Cerebellar cortex (tissue), 1 donor: ENCODE measurements around the gene BFSP1.

Experiments used
- DNase-seq: peaks from one replicate; pipeline ENCODE4 v3.0.0-alpha.2; 2015; ENCODE audit warnings: low spot score

BFSP1 gene

DNA sequence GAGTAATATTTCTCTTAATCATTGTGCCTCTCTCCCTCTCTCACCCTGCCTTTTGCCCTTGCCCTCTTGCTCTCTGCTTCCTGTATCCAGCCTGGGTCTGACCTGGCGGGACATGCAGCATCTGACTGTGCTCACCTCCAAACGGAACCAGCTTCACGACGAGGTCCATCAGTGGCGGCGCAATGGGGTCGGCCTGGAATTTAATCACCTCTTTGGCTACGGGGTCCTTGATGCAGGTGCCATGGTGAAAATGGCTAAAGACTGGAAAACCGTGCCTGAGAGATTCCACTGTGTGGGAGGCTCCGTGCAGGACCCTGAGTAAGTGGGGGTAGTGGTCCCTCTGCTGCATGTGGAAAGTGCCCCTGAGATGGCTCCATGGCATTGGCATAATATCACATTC lies 65.9 kb downstream of the BFSP1 start:
- no peak for DNase-seq

DNA sequence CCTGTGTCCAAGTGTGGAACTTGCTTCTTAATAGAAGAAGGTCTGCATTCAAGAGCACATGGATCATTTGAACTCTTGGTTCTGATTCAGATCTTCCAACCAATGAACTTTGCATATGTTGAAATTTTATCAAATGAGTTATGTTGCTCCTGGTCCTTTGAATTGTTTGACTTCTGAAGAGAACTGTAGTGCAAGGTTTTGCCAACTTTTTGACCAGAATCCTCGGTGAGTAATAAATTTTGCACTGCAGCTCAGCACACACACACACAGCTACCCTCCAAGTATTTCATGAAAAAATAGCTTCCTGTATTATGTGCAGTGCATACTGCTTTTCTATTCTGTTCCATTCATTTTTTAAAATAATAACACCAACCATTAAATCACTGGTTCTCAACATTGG lies 67.5 kb downstream of the BFSP1 start:
- DNase-seq = no peak

DNA sequence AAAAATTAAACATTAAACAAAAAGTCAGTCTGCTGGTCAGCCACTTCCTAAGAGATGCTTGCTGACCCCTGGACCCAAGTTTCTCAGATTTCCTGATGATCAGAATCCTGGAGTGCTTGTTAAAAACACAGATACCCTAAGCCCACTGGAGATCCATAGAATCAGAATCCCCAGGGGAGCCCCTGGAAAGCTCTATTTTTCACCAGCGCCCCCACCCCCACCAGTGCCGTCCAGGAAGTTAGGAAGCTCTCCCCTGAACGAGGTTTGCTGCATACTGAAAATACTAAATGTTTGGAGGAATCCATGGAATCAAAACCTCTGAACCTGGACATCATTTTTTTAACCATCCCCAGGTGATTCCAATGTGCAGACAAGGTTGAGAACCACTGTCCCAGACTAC lies 69.2 kb downstream of the BFSP1 start:
- no peak for DNase-seq

DNA sequence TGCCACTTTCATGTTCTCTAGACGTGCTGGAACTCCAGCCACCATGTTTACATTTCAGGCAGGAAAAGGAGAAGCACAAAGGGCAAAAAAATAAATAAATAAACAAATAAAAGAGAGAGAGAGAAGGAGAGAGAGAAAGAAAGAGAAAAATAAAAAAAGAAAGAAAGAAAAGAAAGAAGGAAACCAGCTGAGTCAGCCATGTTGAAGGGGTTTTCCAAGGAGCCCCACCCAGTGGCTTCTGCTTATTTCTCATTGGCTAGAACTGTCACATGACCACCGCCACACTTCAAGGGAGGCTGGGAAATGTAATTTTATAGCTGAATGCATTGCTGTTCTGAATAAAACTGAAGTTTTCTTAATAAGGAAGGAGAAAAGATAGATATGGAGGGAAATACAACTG lies 71.1 kb downstream of the BFSP1 start:
- no peak for DNase-seq

DNA sequence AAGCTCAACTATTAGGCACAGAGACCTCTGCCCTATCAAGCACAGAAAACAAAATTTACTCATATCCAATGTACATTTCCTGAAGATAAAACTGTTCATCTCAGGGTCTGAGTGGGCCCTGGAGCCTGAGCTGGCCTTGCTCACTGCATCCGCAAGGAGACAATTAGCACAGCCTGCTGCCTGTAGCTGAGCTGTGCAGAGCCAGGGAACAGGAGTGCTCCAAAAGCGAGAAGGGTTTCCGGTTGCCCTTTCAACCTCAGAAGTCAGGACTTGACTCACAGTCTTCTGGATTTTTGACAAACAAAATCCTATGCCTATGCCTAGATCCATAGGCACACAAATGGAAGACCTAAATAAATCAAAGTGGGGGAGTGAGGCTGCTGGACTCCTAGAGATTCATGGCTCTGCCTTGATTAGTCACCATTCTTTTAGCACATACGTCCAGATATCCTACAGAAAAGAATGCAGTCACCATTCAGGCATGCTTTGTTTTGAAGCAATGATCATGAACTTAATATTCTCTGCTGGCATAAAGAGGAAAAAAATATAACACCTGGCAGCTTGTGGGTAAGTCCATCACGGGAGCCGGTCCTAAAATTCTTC lies 73.5 kb downstream of the BFSP1 start:
- DNase-seq = no peak

DNA sequence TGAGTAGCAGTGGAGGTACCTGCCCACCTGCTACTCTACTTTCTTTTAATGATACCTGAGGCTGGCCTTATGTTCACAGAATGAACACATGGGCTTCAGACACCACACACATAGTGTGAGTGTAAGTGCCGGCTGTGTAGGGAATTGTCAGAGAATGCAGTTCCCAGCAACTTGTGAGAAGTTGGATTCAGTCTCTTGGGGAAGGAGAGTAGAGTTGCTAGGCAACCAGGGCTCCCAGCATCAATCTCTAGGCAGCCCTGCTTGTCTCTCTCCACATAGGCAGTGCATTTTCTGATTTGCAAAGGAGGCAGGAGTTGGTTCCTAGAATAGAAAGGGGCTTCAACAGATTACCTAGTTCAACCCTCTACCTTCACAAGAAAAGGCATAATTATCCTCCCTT lies 74.1 kb downstream of the BFSP1 start:
- DNase-seq = no peak

DNA sequence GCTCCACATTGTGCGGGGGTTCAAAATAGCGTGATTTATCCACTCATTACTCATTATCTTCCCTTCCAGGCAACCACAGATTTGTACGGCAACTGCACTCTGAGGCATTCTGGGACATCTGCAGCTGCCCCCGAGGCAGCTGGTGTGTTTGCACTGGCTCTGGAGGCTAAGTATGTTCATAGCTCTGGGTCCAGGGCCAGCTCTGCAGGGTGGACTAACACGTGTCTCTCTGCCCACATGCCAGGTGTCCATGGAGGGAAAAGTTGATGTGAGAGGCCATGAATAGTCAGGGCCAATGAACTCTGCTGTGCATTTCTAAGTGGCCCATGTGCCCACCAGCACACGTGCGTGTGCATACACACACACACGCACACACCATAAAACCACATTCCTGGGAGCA lies 74.9 kb downstream of the BFSP1 start:
- DNase-seq = no peak

DNA sequence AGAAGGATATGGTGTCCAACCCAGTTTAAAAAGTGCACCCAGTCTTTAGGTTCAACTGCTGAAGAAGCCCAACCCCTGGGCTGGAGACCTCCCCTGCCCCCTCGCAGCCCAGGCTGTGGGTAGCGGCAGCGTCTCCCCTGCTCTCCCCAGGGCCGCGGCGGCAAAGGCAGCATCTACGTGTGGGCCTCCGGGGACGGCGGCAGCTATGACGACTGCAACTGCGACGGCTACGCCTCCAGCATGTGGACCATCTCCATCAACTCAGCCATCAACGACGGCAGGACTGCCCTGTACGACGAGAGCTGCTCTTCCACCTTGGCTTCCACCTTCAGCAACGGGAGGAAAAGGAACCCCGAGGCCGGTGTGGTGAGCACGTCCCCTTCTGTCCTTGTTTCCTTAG lies 77.6 kb downstream of the BFSP1 start:
- DNase-seq = no peak

DNA sequence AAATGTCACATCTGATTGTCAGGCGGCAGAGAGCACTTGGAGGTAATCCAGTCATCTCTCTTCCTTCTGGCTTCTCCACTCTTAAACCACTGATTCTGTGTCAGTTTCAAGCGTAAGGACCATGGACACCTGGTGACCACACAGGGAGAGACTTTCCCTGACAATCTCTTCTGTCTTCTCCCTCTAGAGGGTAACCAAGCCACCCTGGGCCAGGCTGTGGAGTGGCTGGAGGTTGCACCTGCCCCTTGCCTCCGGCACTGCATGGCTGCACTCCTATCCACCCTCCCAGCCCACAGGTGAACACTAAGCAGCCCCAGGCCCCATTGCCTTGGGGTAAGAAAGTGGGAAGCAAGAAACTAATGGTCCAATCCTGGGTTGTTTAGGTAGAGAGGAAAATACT lies 78.7 kb downstream of the BFSP1 start:
- no peak for DNase-seq

DNA sequence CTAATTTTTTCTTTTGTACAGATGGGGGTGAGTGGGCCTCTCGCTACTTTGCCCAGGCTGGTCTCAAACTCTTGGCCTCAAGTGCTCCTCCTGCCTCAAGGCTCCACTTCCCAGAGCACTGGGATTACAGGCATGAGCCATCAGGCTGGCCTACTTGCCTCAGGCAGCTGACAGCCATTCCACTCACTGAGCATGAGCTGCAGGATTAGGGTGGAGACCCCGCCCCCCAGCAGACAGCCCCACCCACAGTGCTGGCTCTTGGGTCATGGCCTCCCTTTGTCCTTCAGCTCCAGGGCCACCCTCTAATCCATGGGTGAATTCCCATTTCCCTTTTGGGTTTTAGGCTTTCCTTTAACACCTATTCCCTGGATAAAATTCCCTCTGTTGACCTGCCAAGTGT lies 82.1 kb downstream of the BFSP1 start:
- DNase-seq = no peak

DNA sequence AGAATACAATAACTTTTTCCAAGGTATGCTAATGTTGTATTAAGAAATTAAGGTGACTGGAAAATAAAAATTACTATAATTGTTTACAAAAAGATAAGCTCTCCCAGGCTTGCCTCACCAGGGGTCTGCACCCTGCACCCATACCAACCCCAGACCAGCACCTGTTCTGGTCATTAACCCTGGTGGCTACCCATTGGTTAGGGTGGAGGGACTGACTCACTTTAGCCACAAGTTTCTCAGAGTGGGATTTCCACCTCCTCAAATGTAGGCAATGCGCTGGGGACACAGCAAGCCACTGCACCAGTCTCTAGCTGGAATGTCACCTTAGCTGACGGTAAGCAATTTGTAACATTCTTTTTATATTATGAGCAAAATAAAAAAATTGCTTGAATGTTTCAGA lies 83.1 kb downstream of the BFSP1 start:
- DNase-seq = no peak

DNA sequence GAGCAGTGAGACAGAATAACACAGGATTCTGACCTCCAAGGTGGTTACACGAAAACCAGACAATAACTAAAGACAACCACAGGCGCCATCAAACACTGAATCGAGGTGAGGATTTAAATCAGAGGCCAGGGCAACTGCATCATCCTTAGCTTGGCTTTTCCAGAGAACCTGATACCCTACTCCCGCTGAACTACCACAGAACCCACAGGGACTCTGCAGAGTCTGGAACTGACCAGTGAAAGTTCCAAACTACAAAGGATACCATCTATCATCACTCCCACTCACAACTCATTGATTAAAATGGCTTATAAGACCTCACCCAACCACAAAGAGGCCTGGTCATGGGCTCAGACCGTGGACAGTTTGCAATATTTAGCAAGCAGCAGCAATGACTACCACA lies 85.0 kb downstream of the BFSP1 start:
- no peak for DNase-seq

DNA sequence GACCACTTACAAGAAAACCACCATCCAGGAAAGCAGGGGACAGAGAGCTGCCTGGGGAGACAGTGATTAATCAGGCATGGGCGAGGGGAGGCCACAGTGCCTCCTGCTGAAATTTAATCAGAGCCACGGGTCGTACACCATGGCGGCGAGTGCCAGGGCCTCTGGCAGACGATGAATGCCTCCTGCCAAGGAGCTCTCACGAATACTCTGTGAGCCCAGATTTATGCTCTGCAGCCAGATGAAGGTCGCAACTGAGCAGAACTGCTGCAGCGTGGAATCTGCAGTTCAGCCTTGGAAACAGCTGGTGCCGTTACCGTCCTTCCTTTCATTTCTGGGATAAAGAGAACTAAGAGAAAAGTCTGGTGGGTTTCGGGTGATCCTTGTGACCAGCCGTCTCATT lies 85.6 kb downstream of the BFSP1 start:
- no peak for DNase-seq

DNA sequence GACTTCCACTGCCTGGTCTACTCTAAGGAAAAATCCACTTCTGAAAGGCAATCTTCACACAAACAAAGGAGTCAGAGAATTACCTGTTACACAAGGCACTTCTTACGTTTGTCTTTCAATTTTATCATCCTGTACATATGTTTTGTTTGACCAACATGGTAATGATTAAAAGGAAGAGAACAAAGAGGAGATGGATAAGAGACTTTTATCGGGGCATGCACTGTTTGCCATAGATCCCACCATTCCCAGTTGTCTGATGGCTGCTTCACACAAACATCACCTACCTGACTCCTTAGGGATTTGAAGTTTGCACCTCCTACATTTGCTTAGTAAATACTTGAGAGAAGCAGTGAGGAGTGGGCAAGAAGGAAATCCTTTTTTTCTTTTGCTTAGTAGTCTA lies 87.1 kb downstream of the BFSP1 start:
- DNase-seq = no peak
